EL (cell line): ENCODE measurements around the gene CAV3.
A peak's percentile ranks its signal among the peaks of the same experiment; 100 is the strongest.

Experiments used
- DNase-seq: peaks from one replicate; pipeline ENCODE4 v3.0.0-alpha.2; 2016

CAV3 gene

GRCh38 chr3:8736436-8736835, 2.8 kb downstream of the CAV3 start:
- DNase-seq: no peak

- DNase-seq: no peak
These were observed 3.7 kb downstream of the CAV3 start for GRCh38 chr3:8737301-8737700.

GRCh38 chr3:8737823-8738222, 4.2 kb downstream of the CAV3 start:
- DNase-seq: no peak

- DNase-seq: no peak
These were observed 5.0 kb downstream of the CAV3 start for GRCh38 chr3:8738639-8739038.

- peak; percentile 91 for DNase-seq
These were observed 6.3 kb downstream of the CAV3 start for GRCh38 chr3:8739757-8740504.

- peak; percentile 96 for DNase-seq
These were observed 8.1 kb downstream of the CAV3 start for GRCh38 chr3:8741581-8742261.

- DNase-seq: peak; percentile 91
These were observed 9.5 kb downstream of the CAV3 start for GRCh38 chr3:8743021-8743601.

GRCh38 chr3:8743911-8744310, 10.3 kb downstream of the CAV3 start:
- no peak for DNase-seq

GRCh38 chr3:8745619-8746370, 12.2 kb downstream of the CAV3 start:
- no peak for DNase-seq

GRCh38 chr3:8746780-8747345, 13.3 kb downstream of the CAV3 start:
- no peak for DNase-seq

GRCh38 chr3:8749316-8749715, 15.7 kb downstream of the CAV3 start:
- DNase-seq: no peak

- DNase-seq: no peak
These were observed 19.2 kb downstream of the CAV3 start for GRCh38 chr3:8752832-8753231.

- DNase-seq: no peak
These were observed 21.5 kb downstream of the CAV3 start for GRCh38 chr3:8755097-8755496.

GRCh38 chr3:8755564-8756237, 22.1 kb downstream of the CAV3 start:
- DNase-seq: peak; percentile 46

- DNase-seq: no peak
These were observed 23.1 kb downstream of the CAV3 start for GRCh38 chr3:8756671-8757070.

GRCh38 chr3:8757551-8758518, 24.2 kb downstream of the CAV3 start:
- DNase-seq: peak; percentile 95

GRCh38 chr3:8759038-8759707, 25.6 kb downstream of the CAV3 start:
- peak; percentile 45 for DNase-seq

GRCh38 chr3:8760091-8760490, 26.5 kb downstream of the CAV3 start:
- no peak for DNase-seq

GRCh38 chr3:8760506-8760905, 26.9 kb downstream of the CAV3 start:
- no peak for DNase-seq

- DNase-seq: no peak
These were observed 28.3 kb downstream of the CAV3 start for GRCh38 chr3:8761866-8762265.
